IMR-90 (cell line): Measurements from ENCODE around the gene IL6ST. TPM values are rescaled to one million over a fixed set of nuclear protein-coding genes. Genes with fewer than 3 reads are reported as not detected.

Experiments used
- ATAC-seq: fragments of 200-7000 bp; cut with Tn5 transposase; 2 replicates; pipeline ENCODE4 v1.9.1; 2020; ENCODE audit warnings: low read depth, mild to moderate bottlenecking, moderate library complexity
- BruUV-seq: library from RNA; stranded (reverse); fragments of 400-500 nt; replicated peaks from 2 replicates; lab custom pipeline; 2021; lab: Mats Ljungman, UMichigan
- CTCF ChIA-PET: fragments of 300-600 bp; formaldehyde crosslinking; extraction: SDS; loops from one replicate; lab custom pipeline; 2021; ENCODE audit warnings: antibody characterized with exemption; lab: Yijun Ruan, JAX
- POLR2A ChIA-PET: fragments of 300-600 bp; sonication (Branson Sonifier 250); formaldehyde crosslinking; loops from one replicate; lab custom pipeline; 2022; ENCODE audit warnings: antibody characterized with exemption; ENCODE audit not compliant: unreplicated experiment; lab: Charles Lee
- DNase-seq: peaks from one replicate; pipeline ENCODE4 v3.0.0; 2013
- H2AFZ ChIP-seq: replicated peaks from 2 replicates; pipeline ENCODE3; 2013; ENCODE audit warnings: low read length, mild to moderate bottlenecking; ENCODE audit not compliant: poor library complexity
- H2AK5ac ChIP-seq: 2 replicates; pipeline ENCODE4 v1.6.1; 2013; ENCODE audit warnings: low read depth, low read length, inconsistent platforms
- H2AK9ac ChIP-seq: replicated peaks from 2 replicates; pipeline ENCODE3; 2013; ENCODE audit warnings: mild to moderate bottlenecking, low read depth, low read length, moderate library complexity; ENCODE audit not compliant: poor library complexity
- H2BK120ac ChIP-seq: 2 replicates; pipeline ENCODE4 v1.6.1; 2013; ENCODE audit warnings: low read depth, low read length, inconsistent platforms
- H2BK15ac ChIP-seq: 3 replicates; pipeline ENCODE4 v1.6.1; 2013; ENCODE audit warnings: low read depth, low read length, inconsistent platforms
- H2BK20ac ChIP-seq: 2 replicates; pipeline ENCODE4 v1.6.1; 2013; ENCODE audit warnings: low read depth, mild to moderate bottlenecking, inconsistent platforms, low read length, moderate library complexity
- H2BK5ac ChIP-seq: 2 replicates; pipeline ENCODE4 v1.6.1; 2013; ENCODE audit warnings: mild to moderate bottlenecking, low read depth, low read length, inconsistent platforms; ENCODE audit not compliant: poor library complexity, severe bottlenecking
- H3K14ac ChIP-seq: replicated peaks from 2 replicates; pipeline ENCODE4 v1.6.1; 2013; ENCODE audit warnings: low read depth, low read length, inconsistent platforms
- H3K18ac ChIP-seq: 2 replicates; pipeline ENCODE4 v1.6.1; 2013; ENCODE audit warnings: low read depth, low read length, control low read depth
- H3K23ac ChIP-seq: 2 replicates; pipeline ENCODE4 v1.6.1; 2013; ENCODE audit warnings: low read depth, low read length, inconsistent platforms
- H3K27ac ChIP-seq: 2 replicates; pipeline ENCODE4 v1.5.1; 2013; ENCODE audit warnings: mild to moderate bottlenecking, control low read depth, low read length; ENCODE audit not compliant: insufficient read depth
- H3K27me3 ChIP-seq: 2 replicates; pipeline ENCODE4 v1.6.1; 2013; ENCODE audit warnings: low read length; ENCODE audit not compliant: control insufficient read depth, insufficient read depth
- H3K36me3 ChIP-seq: 2 replicates; pipeline ENCODE4 v1.6.1; 2013; ENCODE audit warnings: low read length, mixed read lengths; ENCODE audit not compliant: control insufficient read depth, insufficient read depth
- H3K4ac ChIP-seq: 2 replicates; pipeline ENCODE4 v1.6.1; 2013; ENCODE audit warnings: low read depth, low read length, inconsistent platforms
- H3K4me1 ChIP-seq: 2 replicates; pipeline ENCODE4 v1.6.1; 2013; ENCODE audit warnings: low read length, mixed read lengths; ENCODE audit not compliant: control insufficient read depth, insufficient read depth
- H3K4me2 ChIP-seq: 2 replicates; pipeline ENCODE4 v1.6.1; 2013; ENCODE audit warnings: low read depth, mild to moderate bottlenecking, control low read depth, low read length, moderate library complexity
- H3K4me3 ChIP-seq: 2 replicates; pipeline ENCODE4 v1.5.1; 2013; ENCODE audit warnings: low read depth, mild to moderate bottlenecking, control low read depth, low read length, moderate library complexity; ENCODE audit not compliant: insufficient read depth
- H3K56ac ChIP-seq: 2 replicates; pipeline ENCODE4 v1.6.1; 2013; ENCODE audit warnings: low read length, inconsistent platforms; ENCODE audit not compliant: insufficient read depth; ENCODE audit errors: extremely low read depth
- H3K79me1 ChIP-seq, 2 experiments: 2 replicates each; pipeline ENCODE4 v1.6.1; 2013; ENCODE audit warnings: low read length in 2 of 2, inconsistent platforms in 1 of 2, low read depth in 1 of 2
- H3K9ac ChIP-seq: 2 replicates; pipeline ENCODE4 v1.6.1; 2013; ENCODE audit warnings: low read depth, low read length, control low read depth
- H3K9me1 ChIP-seq: 2 replicates; pipeline ENCODE4 v1.6.1; 2013; ENCODE audit warnings: low read length, inconsistent platforms; ENCODE audit not compliant: insufficient read depth
- H3K9me3 ChIP-seq: 2 replicates; pipeline ENCODE4 v1.6.1; 2013; ENCODE audit warnings: low read length; ENCODE audit not compliant: control insufficient read depth, insufficient read depth
- H4K20me1 ChIP-seq: 2 replicates; pipeline ENCODE4 v1.6.1; 2013; ENCODE audit warnings: low read length, inconsistent platforms; ENCODE audit not compliant: insufficient read depth
- H4K5ac ChIP-seq: 2 replicates; pipeline ENCODE4 v1.6.1; 2013; ENCODE audit warnings: mild to moderate bottlenecking, low read depth, low read length, control low read depth
- H4K8ac ChIP-seq, 2 experiments: 2 replicates each; pipeline ENCODE4 v1.6.1; 2013; ENCODE audit warnings: low read depth in 2 of 2, low read length in 2 of 2, control low read depth in 1 of 2, inconsistent platforms in 1 of 2
- H4K91ac ChIP-seq: 2 replicates; pipeline ENCODE4 v1.6.1; 2013; ENCODE audit warnings: low read depth, low read length, inconsistent platforms; ENCODE audit not compliant: insufficient read depth
- BHLHE40 ChIP-seq: fragments of 150-350 bp; IDR thresholded peaks from 2 replicates; pipeline ENCODE4 v1.6.1; 2016; ENCODE audit warnings: mild to moderate bottlenecking, low read depth, low read length
- CEBPB ChIP-seq: IDR thresholded peaks from 2 replicates; pipeline ENCODE4 v1.6.1; 2012; ENCODE audit warnings: low read depth, low read length, improper control_type of control experiment
- CHD1 ChIP-seq: IDR thresholded peaks from 2 replicates; pipeline ENCODE4 v1.6.1; 2012; ENCODE audit warnings: low read depth, low read length, improper control_type of control experiment
- ELK1 ChIP-seq: fragments of 150-350 bp; IDR thresholded peaks from 2 replicates; pipeline ENCODE4 v1.6.1; 2016; ENCODE audit warnings: low read depth, mild to moderate bottlenecking, low read length, moderate library complexity, borderline replicate concordance
- FOS ChIP-seq: fragments of 150-350 bp; IDR thresholded peaks from 2 replicates; pipeline ENCODE4 v1.6.1; 2016; ENCODE audit warnings: low read depth, low read length
- MAFK ChIP-seq: IDR thresholded peaks from 2 replicates; pipeline ENCODE4 v1.6.1; 2012; ENCODE audit warnings: low read depth, low read length, improper control_type of control experiment
- MAZ ChIP-seq: IDR thresholded peaks from 2 replicates; pipeline ENCODE4 v1.6.1; 2012; ENCODE audit warnings: low read depth, mild to moderate bottlenecking, low read length, improper control_type of control experiment, moderate library complexity, borderline replicate concordance
- MXI1 ChIP-seq: IDR thresholded peaks from 2 replicates; pipeline ENCODE4 v1.6.1; 2012; ENCODE audit warnings: low read depth, mild to moderate bottlenecking, low read length, moderate library complexity, borderline replicate concordance
- NFE2L2 ChIP-seq: fragments of 150-350 bp; IDR thresholded peaks from 2 replicates; pipeline ENCODE4 v1.6.1; 2016; ENCODE audit warnings: low read depth, mild to moderate bottlenecking, low read length
- POLR2A ChIP-seq: IDR thresholded peaks from 2 replicates; pipeline ENCODE4 v1.6.1; 2012; ENCODE audit warnings: mild to moderate bottlenecking, low read depth, low read length
- RAD21 ChIP-seq: IDR thresholded peaks from 2 replicates; pipeline ENCODE4 v1.6.1; 2012; ENCODE audit warnings: low read length, improper control_type of control experiment
- RCOR1 ChIP-seq: IDR thresholded peaks from 2 replicates; pipeline ENCODE4 v1.6.1; 2012; ENCODE audit warnings: mild to moderate bottlenecking, low read length, improper control_type of control experiment; ENCODE audit not compliant: insufficient replicate concordance
- RFX5 ChIP-seq: IDR thresholded peaks from 2 replicates; pipeline ENCODE4 v1.8.0; 2012; ENCODE audit warnings: low read depth, mild to moderate bottlenecking, low read length, moderate library complexity
- SMC3 ChIP-seq: fragments of 150-350 bp; IDR thresholded peaks from 2 replicates; pipeline ENCODE4 v1.6.1; 2016; ENCODE audit warnings: low read depth, mild to moderate bottlenecking, antibody characterized with exemption, low read length, moderate library complexity
- dilution Hi-C: fragments of 300-500 bp; cut with HindIII; formaldehyde crosslinking; loops from one replicate; pipeline ENCODE4 v1.14.3; 2018; ENCODE audit warnings: low sequenced_read_pairs; ENCODE audit not compliant: unreplicated experiment
- in situ Hi-C: fragments of 300-500 bp; cut with MboI; formaldehyde crosslinking; loops from 3 replicates; pipeline ENCODE4 v1.14.3; 2019; ENCODE audit warnings: low sequenced_read_pairs, inconsistent platforms, mixed read lengths
- intact Hi-C: fragments of 100-400 bp; cut with micrococcal nuclease; formaldehyde crosslinking; loops from 2 replicates; pipeline ENCODE4 v1.10.0; 2022
- polyA plus RNA-seq, 3 experiments: library from polyadenylated mRNA; depleted of rRNA; stranded (reverse); fragments of >200 nt; gene quantifications; 2 replicates each; pipeline ENCODE4 v1.2.3, GENCODE V29; 2012; ENCODE audit warnings: low replicate concordance in 1 of 3
- total RNA-seq: library from RNA; depleted of rRNA; stranded (reverse); fragments of >200 nt; gene quantifications from 2 replicates; pipeline ENCODE4 v1.2.3, GENCODE V29; 2012
- TF ChIP-seq, protein P1 (sequence below): conservative IDR thresholded peaks from 2 replicates; pipeline ENCODE4 v1.5.1; 2012; ENCODE audit warnings: mild to moderate bottlenecking, low read depth, low read length, improper control_type of control experiment
- TF ChIP-seq, protein P2 (sequence below): fragments of 150-350 bp; IDR thresholded peaks from 2 replicates; pipeline ENCODE4 v1.6.1; 2017; ENCODE audit warnings: mild to moderate bottlenecking, antibody characterized with exemption, low read length, low read depth

Gene IL6ST
- total and polyA plus RNA-seq, 2 of the 4 experiments (the other 2 are of a cell fraction), result 90.6 to 506 TPM

DNA sequence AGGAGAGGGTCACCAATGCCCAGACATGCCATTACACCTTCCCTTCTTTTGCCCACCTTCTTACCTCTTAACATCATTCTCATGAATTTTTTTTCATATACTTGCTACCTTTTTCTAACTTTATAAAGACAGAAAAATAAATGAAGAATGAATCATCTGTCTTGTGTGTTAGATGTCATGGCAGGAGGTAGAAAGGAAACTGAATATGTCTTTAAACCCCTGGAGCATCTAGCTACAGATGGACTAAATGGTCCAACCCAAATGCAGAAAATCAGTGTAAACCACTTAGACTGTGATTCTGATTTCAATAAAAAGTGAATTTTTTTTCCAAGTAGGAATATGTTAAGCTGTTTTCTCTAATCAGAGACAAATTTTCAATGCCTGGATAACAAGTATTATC lies 11.8 kb upstream of the IL6ST start:
- no peak for TF ChIP-seq RAD21
- TF ChIP-seq RFX5, result no peak
- TF ChIP-seq MAZ, result no peak
- no peak for TF ChIP-seq CEBPB
- TF ChIP-seq CHD1, result no peak
- no peak for TF ChIP-seq SMC3
- no peak for TF ChIP-seq NFE2L2
- no peak for TF ChIP-seq FOS
- TF ChIP-seq, protein P1, sequence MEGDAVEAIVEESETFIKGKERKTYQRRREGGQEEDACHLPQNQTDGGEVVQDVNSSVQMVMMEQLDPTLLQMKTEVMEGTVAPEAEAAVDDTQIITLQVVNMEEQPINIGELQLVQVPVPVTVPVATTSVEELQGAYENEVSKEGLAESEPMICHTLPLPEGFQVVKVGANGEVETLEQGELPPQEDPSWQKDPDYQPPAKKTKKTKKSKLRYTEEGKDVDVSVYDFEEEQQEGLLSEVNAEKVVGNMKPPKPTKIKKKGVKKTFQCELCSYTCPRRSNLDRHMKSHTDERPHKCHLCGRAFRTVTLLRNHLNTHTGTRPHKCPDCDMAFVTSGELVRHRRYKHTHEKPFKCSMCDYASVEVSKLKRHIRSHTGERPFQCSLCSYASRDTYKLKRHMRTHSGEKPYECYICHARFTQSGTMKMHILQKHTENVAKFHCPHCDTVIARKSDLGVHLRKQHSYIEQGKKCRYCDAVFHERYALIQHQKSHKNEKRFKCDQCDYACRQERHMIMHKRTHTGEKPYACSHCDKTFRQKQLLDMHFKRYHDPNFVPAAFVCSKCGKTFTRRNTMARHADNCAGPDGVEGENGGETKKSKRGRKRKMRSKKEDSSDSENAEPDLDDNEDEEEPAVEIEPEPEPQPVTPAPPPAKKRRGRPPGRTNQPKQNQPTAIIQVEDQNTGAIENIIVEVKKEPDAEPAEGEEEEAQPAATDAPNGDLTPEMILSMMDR, result no peak
- TF ChIP-seq, protein P2, sequence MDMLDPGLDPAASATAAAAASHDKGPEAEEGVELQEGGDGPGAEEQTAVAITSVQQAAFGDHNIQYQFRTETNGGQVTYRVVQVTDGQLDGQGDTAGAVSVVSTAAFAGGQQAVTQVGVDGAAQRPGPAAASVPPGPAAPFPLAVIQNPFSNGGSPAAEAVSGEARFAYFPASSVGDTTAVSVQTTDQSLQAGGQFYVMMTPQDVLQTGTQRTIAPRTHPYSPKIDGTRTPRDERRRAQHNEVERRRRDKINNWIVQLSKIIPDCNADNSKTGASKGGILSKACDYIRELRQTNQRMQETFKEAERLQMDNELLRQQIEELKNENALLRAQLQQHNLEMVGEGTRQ, result no peak
- no peak for TF ChIP-seq POLR2A
- no peak for TF ChIP-seq BHLHE40
- TF ChIP-seq MAFK, result no peak
- TF ChIP-seq ELK1, result no peak
- no peak for TF ChIP-seq MXI1
- TF ChIP-seq RCOR1, result no peak
- POLR2A ChIA-PET, result no interaction called here
- Histone ChIP-seq H4K20me1 (no peaks in the 10 kb centered on the region), H3K27me3 (no peaks in the 10 kb centered on the region), H3K4ac (no peak overlapping the region), H2BK20ac (no peak overlapping the region), H3K4me2 (no peak overlapping the region), H2BK5ac (no peak overlapping the region), H3K9me3 (0 out of 2 replicates have a peak, but pooled peaks cover 2% of the 10 kb centered on the region), H3K9me1 (peaks cover 3% of the 10 kb centered on the region; the same call in 1 of the 2 replicates), H2AK9ac (no peak overlapping the region), H4K5ac (no peak overlapping the region), H4K91ac (no peak overlapping the region), H3K14ac (no peak overlapping the region; the same call in 1 of the 2 replicates), H3K36me3 (no peaks in the 10 kb centered on the region), H3K9ac (no peak overlapping the region), H3K56ac (no peak overlapping the region), H3K4me1 (peaks cover 8% of the 10 kb centered on the region), H3K4me3 (no peak overlapping the region), H2AK5ac (peak overlapping the region; percentile 59; the same call in 1 of the 2 replicates), H2BK15ac (no peak overlapping the region), H4K8ac (no peak overlapping the region), H3K27ac (no peak overlapping the region), H3K18ac (no peak overlapping the region), H3K79me1 (peaks cover 0 to 4% of the 10 kb centered on the region in 2 experiments; a peak in 1 of 4 replicates), H2BK120ac (no peak overlapping the region), H3K23ac (no peak overlapping the region), H2AFZ (no peak overlapping the region)
- CTCF ChIA-PET, result no interaction called here
- intact Hi-C loops, result no loop called here
- in situ Hi-C loops, result no loop called here
- ATAC-seq, result no peak
- no TSS peak for BruUV-seq
- DNase-seq, result no peak
- dilution Hi-C loops, result no loop called here
